H1 (cell line): ENCODE data around the gene HACL1. TPM values are rescaled to one million over a fixed set of nuclear protein-coding genes. Genes with fewer than 3 reads are reported as not detected.

Experiments
- CTCF ChIA-PET: fragments of 300-600 bp; sonication (Branson Sonifier 250); formaldehyde crosslinking; loops from one replicate; lab custom pipeline; 2021; ENCODE audit not compliant: partially characterized antibody; lab: Charles Lee
- POLR2A ChIA-PET: fragments of 300-600 bp; sonication (Branson Sonifier 250); formaldehyde crosslinking; loops from one replicate; lab custom pipeline; 2021; ENCODE audit warnings: inconsistent platforms; ENCODE audit not compliant: partially characterized antibody; lab: Charles Lee
- DNase-seq, 2 experiments: peaks; one replicate each; pipeline versions ENCODE4 v3.0.0 to v3.0.0-alpha.2; 2010 to 2022; ENCODE audit warnings: low spot score in 2 of 2, low read depth in 1 of 2, mixed read lengths in 1 of 2
- FAIRE-seq: peaks from 2 replicates; lab custom pipeline; 2011; peaks lifted over from hg19 to GRCh38; lab: Jason Lieb, UNC
- H2AFZ ChIP-seq: 2 replicates; pipeline ENCODE4 v1.8.1; 2012; ENCODE audit warnings: low read length, inconsistent platforms
- H2AK5ac ChIP-seq: 2 replicates; pipeline ENCODE4 v1.6.1; 2013; ENCODE audit warnings: low read depth, low read length
- H2BK120ac ChIP-seq: replicated peaks from 2 replicates; pipeline ENCODE3; 2013; ENCODE audit warnings: low read depth, low read length, inconsistent platforms
- H2BK12ac ChIP-seq: 2 replicates; pipeline ENCODE4 v1.6.1; 2013; ENCODE audit warnings: low read depth, low read length
- H2BK15ac ChIP-seq: 2 replicates; pipeline ENCODE4 v1.6.1; 2013; ENCODE audit warnings: low read length
- H2BK20ac ChIP-seq: 2 replicates; pipeline ENCODE4 v1.6.1; 2013; ENCODE audit warnings: low read length
- H2BK5ac ChIP-seq: 2 replicates; pipeline ENCODE4 v1.6.1; 2013; ENCODE audit warnings: low read depth, low read length
- H3K14ac ChIP-seq: 2 replicates; pipeline ENCODE4 v1.6.1; 2013; ENCODE audit warnings: inconsistent platforms; ENCODE audit not compliant: insufficient read length
- H3K18ac ChIP-seq: 2 replicates; pipeline ENCODE4 v1.6.1; 2013; ENCODE audit warnings: low read length; ENCODE audit errors: extremely low read depth
- H3K23ac ChIP-seq: 2 replicates; pipeline ENCODE4 v1.6.1; 2013; ENCODE audit warnings: inconsistent platforms; ENCODE audit not compliant: insufficient read length
- H3K23me2 ChIP-seq: 2 replicates; pipeline ENCODE4 v1.6.1; 2013; ENCODE audit warnings: low read depth, low read length
- H3K27ac ChIP-seq: 2 replicates; pipeline ENCODE4 v1.6.1; 2011; ENCODE audit warnings: low read depth, low read length, inconsistent platforms
- H3K27me3 ChIP-seq, 4 experiments: replicated peaks in 1 of 4; 1 replicate in 1 of 4; 2 replicates in 3 of 4; pipeline versions ENCODE4 v1.6.1 to v1.8.1; 2011 to 2013; ENCODE audit warnings: low read length in 3 of 4, mild to moderate bottlenecking in 3 of 4, inconsistent platforms in 2 of 4, mixed read lengths in 2 of 4, moderate library complexity in 1 of 4; ENCODE audit not compliant: control insufficient read depth in 3 of 4, insufficient read depth in 3 of 4; ENCODE audit errors: extremely low read depth in 1 of 4
- H3K36me3 ChIP-seq, 4 experiments: 2 replicates each; pipeline versions ENCODE4 v1.6.1 to v1.8.1; 2011 to 2013; ENCODE audit warnings: mild to moderate bottlenecking in 4 of 4, low read length in 3 of 4, moderate library complexity in 2 of 4, control low read depth in 1 of 4, inconsistent platforms in 1 of 4; ENCODE audit not compliant: insufficient read depth in 4 of 4, control insufficient read depth in 2 of 4
- H3K4ac ChIP-seq: replicated peaks from 2 replicates; pipeline ENCODE3; 2013; ENCODE audit warnings: low read length, low read depth, mixed read lengths, inconsistent platforms; ENCODE audit not compliant: insufficient read length
- H3K4me1 ChIP-seq, 4 experiments: replicated peaks in 1 of 4; 1 replicate in 1 of 4; 2 replicates in 3 of 4; pipeline versions ENCODE4 v1.6.1 to v1.8.1; 2011 to 2013; ENCODE audit warnings: low read length in 3 of 4, inconsistent platforms in 2 of 4, mixed read lengths in 1 of 4; ENCODE audit not compliant: insufficient read depth in 4 of 4, control insufficient read depth in 3 of 4
- H3K4me2 ChIP-seq, 2 experiments: 2 replicates each; pipeline versions ENCODE4 v1.6.1 to v1.8.1; 2011 to 2013; ENCODE audit warnings: low read depth in 2 of 2, low read length in 2 of 2, control low read depth in 1 of 2, inconsistent platforms in 1 of 2, mild to moderate bottlenecking in 1 of 2; ENCODE audit not compliant: insufficient read depth in 1 of 2
- H3K4me3 ChIP-seq, 4 experiments: fragments of 200-600, 300-600 bp in 1 of 4; sonication (generic), shearing (Covaris generic), sonication (Bioruptor Twin) in 1 of 4; 2 replicates each; pipeline versions ENCODE4 v1.5.1 to v1.8.1; 2011 to 2016; ENCODE audit warnings: low read length in 4 of 4, low read depth in 3 of 4, control low read depth in 2 of 4, inconsistent platforms in 2 of 4, mild to moderate bottlenecking in 2 of 4, mixed read lengths in 1 of 4, moderate library complexity in 1 of 4; ENCODE audit not compliant: insufficient read depth in 2 of 4; ENCODE audit errors: extremely low read depth in 1 of 4
- H3K56ac ChIP-seq: replicated peaks from 2 replicates; pipeline ENCODE3; 2013; ENCODE audit warnings: low read depth, mild to moderate bottlenecking, mixed read lengths, low read length, inconsistent platforms; ENCODE audit not compliant: insufficient read length
- H3K79me1 ChIP-seq: 2 replicates; pipeline ENCODE4 v1.6.1; 2013; ENCODE audit warnings: low read depth, low read length, control low read depth
- H3K79me2 ChIP-seq, 2 experiments: 2 replicates each; pipeline versions ENCODE4 v1.6.1 to v1.8.1; 2012 to 2013; ENCODE audit warnings: low read length in 2 of 2, mild to moderate bottlenecking in 2 of 2, inconsistent platforms in 1 of 2; ENCODE audit not compliant: insufficient read depth in 2 of 2, control insufficient read depth in 1 of 2
- H3K9ac ChIP-seq, 4 experiments: replicated peaks in 1 of 4; 1 replicate in 1 of 4; 2 replicates in 3 of 4; pipeline versions ENCODE4 v1.6.1 to v1.8.1; 2011 to 2013; ENCODE audit warnings: low read depth in 3 of 4, low read length in 3 of 4, control low read depth in 2 of 4, mild to moderate bottlenecking in 2 of 4, moderate library complexity in 2 of 4, inconsistent platforms in 1 of 4; ENCODE audit errors: extremely low read depth in 1 of 4
- H3K9me3 ChIP-seq, 2 experiments: 2 replicates each; pipeline versions ENCODE4 v1.6.1 to v1.8.1; 2012 to 2013; ENCODE audit warnings: mild to moderate bottlenecking in 2 of 2, moderate library complexity in 2 of 2, control low read depth in 1 of 2, inconsistent platforms in 1 of 2, low read depth in 1 of 2, low read length in 1 of 2, mixed read lengths in 1 of 2; ENCODE audit not compliant: insufficient read depth in 2 of 2
- H4K20me1 ChIP-seq, 2 experiments: replicated peaks in 1 of 2; 2 replicates each; pipeline versions ENCODE3 to v1.8.1; 2011 to 2013; ENCODE audit warnings: inconsistent platforms in 2 of 2, low read length in 2 of 2, mild to moderate bottlenecking in 1 of 2; ENCODE audit not compliant: insufficient read depth in 2 of 2, control insufficient read depth in 1 of 2
- H4K5ac ChIP-seq: 2 replicates; pipeline ENCODE4 v1.6.1; 2013; ENCODE audit warnings: low read length, low read depth, mixed read lengths, inconsistent platforms; ENCODE audit not compliant: insufficient read length
- H4K8ac ChIP-seq: 2 replicates; pipeline ENCODE4 v1.8.0; 2013; ENCODE audit warnings: mild to moderate bottlenecking, moderate library complexity, low read length, inconsistent platforms; ENCODE audit not compliant: insufficient read depth; ENCODE audit errors: extremely low read depth
- H4K91ac ChIP-seq: replicated peaks from 2 replicates; pipeline ENCODE3; 2013; ENCODE audit warnings: low read length, mixed read lengths, inconsistent platforms; ENCODE audit not compliant: insufficient read length
- BACH1 ChIP-seq: IDR thresholded peaks from 2 replicates; pipeline ENCODE4 v1.6.1; 2012; ENCODE audit warnings: low read length, improper control_type of control experiment
- BCL11A ChIP-seq, 2 experiments: IDR thresholded peaks; one replicate each; pipeline ENCODE4 v1.6.1; 2011; ENCODE audit warnings: low read depth in 2 of 2, low read length in 2 of 2, mild to moderate bottlenecking in 2 of 2
- CBX5 ChIP-seq: fragments of 300-800, 300-1000 bp; sonication (generic); IDR thresholded peaks from 2 replicates; pipeline ENCODE4 v1.7.1; 2016; ENCODE audit warnings: antibody characterized with exemption, low read length, low read depth
- KDM5A ChIP-seq: fragments of 200-600 bp; IDR thresholded peaks from 2 replicates; pipeline ENCODE4 v1.7.1; 2012; ENCODE audit warnings: mild to moderate bottlenecking, low read length, inconsistent platforms, mixed read lengths
- POLR2AphosphoS5 ChIP-seq: IDR thresholded peaks from 2 replicates; pipeline ENCODE4 v1.6.1; 2011; ENCODE audit warnings: low read depth, low read length
- RXRA ChIP-seq: IDR thresholded peaks from 2 replicates; pipeline ENCODE4 v1.6.1; 2011; ENCODE audit warnings: low read depth, mild to moderate bottlenecking, low read length, moderate library complexity; ENCODE audit not compliant: insufficient read depth
- SUZ12 ChIP-seq: fragments of 200-600 bp; sonication (generic); IDR thresholded peaks from 2 replicates; pipeline ENCODE4 v1.6.1; 2012; ENCODE audit warnings: mild to moderate bottlenecking, inconsistent platforms, low read length, moderate library complexity, mixed read lengths
- TAF7 ChIP-seq: optimal IDR thresholded peaks from 2 replicates; pipeline ENCODE3; 2011; ENCODE audit warnings: low read depth, mild to moderate bottlenecking, inconsistent platforms, low read length, moderate library complexity, borderline replicate concordance
- TEAD4 ChIP-seq: IDR thresholded peaks from 2 replicates; pipeline ENCODE4 v1.6.1; 2012; ENCODE audit warnings: low read depth, low read length, inconsistent platforms, mixed read lengths
- ZNF274 ChIP-seq: IDR thresholded peaks from 2 replicates; pipeline ENCODE4 v1.7.0; 2012; ENCODE audit warnings: low read length, borderline replicate concordance; ENCODE audit errors: extremely low read depth
- WGBS, 2 experiments: shearing (Covaris generic) in 1 of 2; methylation state at CpG; one replicate each; pipeline versions ENCODE4 v1.1.6 to v1.1.7; 2013 to 2015; ENCODE audit warnings: low lambda C conversion rate in 2 of 2, mixed read lengths in 2 of 2, inconsistent platforms in 1 of 2, low coverage in 1 of 2, missing lambda C conversion rate in 1 of 2; ENCODE audit not compliant: insufficient replicate concordance in 2 of 2, insufficient coverage in 1 of 2, insufficient read length in 1 of 2; ENCODE audit errors: extremely low coverage in 1 of 2, missing lambda C conversion rate in 1 of 2; 5-methylcytosine and 5-hydroxymethylcytosine counted together
- polyA plus RNA-seq, 7 experiments: library from polyadenylated mRNA; depleted of rRNA in 3 of 7; stranded (reverse) in 5 of 7; unstranded in 2 of 7; fragments of >200 nt in 5 of 7; fragments of 200-250 nt in 2 of 7; gene quantifications; 1 replicate in 5 of 7; 2 replicates in 1 of 7; 4 replicates in 1 of 7; pipeline versions ENCODE4 v1.2.1 to v1.2.3, GENCODE V29; 2011 to 2013; ENCODE audit warnings: missing spikeins in 2 of 7, mixed read lengths in 2 of 7
- total RNA-seq: library from RNA; stranded (reverse); fragmentation: NEBNext Ultra II Directional; extraction: Animal tissue kit (Norgen Biotek cat#: 25700); gene quantifications from 2 replicates; pipeline ENCODE4 v1.2.1, GENCODE V29; 2021

HACL1 gene
- total and polyA plus RNA-seq, 2 of the 8 experiments (the other 6 are each of a cell fraction or from before 2014, with no cell fraction given): 38.2 to 46.0 TPM

DNA sequence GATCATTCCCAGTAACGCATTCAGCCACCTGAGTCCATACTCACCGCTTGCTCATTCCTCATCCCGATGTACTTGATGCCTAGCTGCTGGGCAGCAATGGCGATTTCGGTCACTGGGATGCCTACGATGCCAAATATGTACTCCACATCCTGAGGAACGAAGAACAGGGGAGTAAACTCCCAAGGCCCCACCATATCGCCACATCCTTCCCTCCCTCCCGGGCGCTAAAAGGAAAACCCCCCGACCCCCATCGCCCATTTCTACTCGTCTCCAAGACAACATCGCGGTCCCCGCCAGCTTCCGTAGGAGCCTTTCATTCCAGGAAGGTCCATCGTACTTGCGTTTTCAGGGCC lies 347 bp downstream of the HACL1 start:
- Histone ChIP-seq H4K20me1 (peaks cover 0 to 4% of the 10 kb centered on the region in 2 experiments), H3K18ac (no peak overlapping the region), H2BK12ac (no peak overlapping the region), H2BK5ac (peak overlapping the region; percentile 45; the same call in 1 of the 2 replicates), H3K56ac (no peak overlapping the region), H3K14ac (no peak overlapping the region), H3K4me1 (peaks cover 0 to 6% (median 0%) of the 10 kb centered on the region in 4 experiments; a peak in 2 of 7 replicates), H3K9me3 (no peaks in the 10 kb centered on the region; a peak in 1 of 4 replicates), H4K91ac (no peak overlapping the region), H3K79me1 (no peaks in the 10 kb centered on the region), H2BK15ac (no peak overlapping the region), H4K5ac (peak overlapping the region; percentile 54), H3K4me2 (peak overlapping the region; percentile 77 to 96), H2AK5ac (no peak overlapping the region), H3K27ac (peak overlapping the region; percentile 82), H4K8ac (peak overlapping the region; percentile 69; the same call in 1 of the 2 replicates), H3K4me3 (peak overlapping the region; percentile 84 to 99 (median 89)), H3K36me3 (peaks cover 7 to 37% (median 13%) of the 10 kb centered on the region in 4 experiments), H2BK120ac (no peak overlapping the region), H3K23ac (no peak overlapping the region), H2AFZ (peak overlapping the region; percentile 96), H2BK20ac (no peak overlapping the region), H3K23me2 (peaks cover 5% of the 10 kb centered on the region), H3K4ac (no peak overlapping the region), H3K79me2 (peaks cover 0 to 22% of the 10 kb centered on the region in 2 experiments; a peak in 3 of 4 replicates), H3K27me3 (no peaks in the 10 kb centered on the region), H3K9ac (peak overlapping the region; percentile 64 to 95 (median 89))
- POLR2A ChIA-PET: interaction anchor here (1.1 to 2.3 kb wide), 11 partner anchors 10 to 212 kb away, joined by 3 to 16 read pairs (median 4); no protein-coding TSS in a partner anchor
- 3% methylated on average over 16 of the region's 19 CpGs; no CpG with 5 or more reads in 1 of the 2 experiments for WGBS, 2 experiments
- CTCF ChIA-PET: interaction anchor here (0.9 to 1.0 kb wide), 2 partner anchors 72 to 83 kb away, joined by 3 read pairs; no protein-coding TSS in a partner anchor
- TF ChIP-seq BCL11A (IDR thresholded peaks at IDR 0.05; ENCODE audit: low read depth in 2 of 2, low read length in 2 of 2): no peak
- no peak for TF ChIP-seq RXRA
- no peak for TF ChIP-seq TEAD4
- no peak for TF ChIP-seq ZNF274
- no peak for TF ChIP-seq BACH1
- TF ChIP-seq SUZ12: no peak
- TF ChIP-seq KDM5A: no peak
- TF ChIP-seq POLR2AphosphoS5: no peak; the same call in 1 of the 2 replicates
- no peak for TF ChIP-seq TAF7
- TF ChIP-seq CBX5: no peak
- DNase-seq: no peak
- no peak for FAIRE-seq
